Thymus (tissue), 11 donors: Measurements from ENCODE around the gene VOPP1. TPM values are rescaled to one million over a fixed set of nuclear protein-coding genes. Genes with fewer than 3 reads are reported as not detected.
A peak's percentile ranks its signal among the peaks of the same experiment; 100 is the strongest.

Source experiments
- DNase-seq, 9 donors: peaks; one replicate each; pipeline ENCODE4 v3.0.0-alpha.2; 2013; ENCODE audit warnings: low spot score in 9 of 9, low read depth in 6 of 9, missing footprints in 1 of 9
- H3K27ac ChIP-seq, 2 donors: one replicate each; pipeline ENCODE4 v1.5.1; 2013; ENCODE audit warnings: control low read depth in 1 of 2, low read depth in 1 of 2, low read length in 1 of 2, mild to moderate bottlenecking in 1 of 2, moderate library complexity in 1 of 2
- H3K27me3 ChIP-seq, 2 donors: one replicate each; pipeline ENCODE4 v1.5.1; 2013; ENCODE audit warnings: low read length in 1 of 2; ENCODE audit not compliant: control insufficient read depth in 2 of 2, insufficient read depth in 1 of 2
- H3K36me3 ChIP-seq, 2 donors: one replicate each; pipeline ENCODE4 v1.5.1; 2013; ENCODE audit warnings: low read length in 1 of 2, mild to moderate bottlenecking in 1 of 2, moderate library complexity in 1 of 2; ENCODE audit not compliant: control insufficient read depth in 2 of 2, insufficient read depth in 2 of 2
- H3K4me1 ChIP-seq, 2 donors: one replicate each; pipeline ENCODE4 v1.5.1; 2013; ENCODE audit warnings: low read length in 2 of 2; ENCODE audit not compliant: control insufficient read depth in 2 of 2, insufficient read depth in 2 of 2
- H3K4me3 ChIP-seq, 2 donors: one replicate each; pipeline ENCODE4 v1.5.1; 2013; ENCODE audit warnings: low read length in 2 of 2, control low read depth in 1 of 2, mild to moderate bottlenecking in 1 of 2
- H3K9me3 ChIP-seq, 2 donors: one replicate each; pipeline ENCODE4 v1.5.1; 2013; ENCODE audit warnings: low read length in 1 of 2, mild to moderate bottlenecking in 1 of 2; ENCODE audit not compliant: control insufficient read depth in 2 of 2, insufficient read depth in 1 of 2
- WGBS: extraction: QIAGEN DNeasy Blood & Tissue Kit; methylation state at CpG from one replicate; pipeline ENCODE4 v1.1.7; 2013; 5-methylcytosine and 5-hydroxymethylcytosine counted together
- polyA plus RNA-seq: library from polyadenylated mRNA; stranded (reverse); fragments of 200-250 nt; gene quantifications from one replicate; pipeline ENCODE4 v1.2.3, GENCODE V29; 2013
- total RNA-seq: library from RNA; stranded (reverse); fragments of 120-200 nt; gene quantifications from one replicate; pipeline ENCODE4 v1.2.4, GENCODE V29; 2013
- donor health status: healthy.

Gene VOPP1
- total and polyA plus RNA-seq, 2 donors, result 61.9 to 91.6 TPM

GRCh38 chr7:55432506-55432905 lies 139.8 kb downstream of the VOPP1 start:
- Histone ChIP-seq H3K27me3 (no peaks in the 10 kb centered on the region), H3K4me3 (no peak overlapping the region), H3K4me1 (peaks cover 45 to 64% of the 10 kb centered on the region in 2 donors), H3K27ac (peak overlapping the region; percentile 34 to 61), H3K36me3 (peaks cover 0 to 4% of the 10 kb centered on the region in 2 donors), H3K9me3 (no peaks in the 10 kb centered on the region)
- 86% methylated on average over 3 of the region's 3 CpGs for WGBS
- no peak for DNase-seq

- no peak for DNase-seq
- H3K36me3 ChIP-seq, result peaks cover 0 to 4% of the 10 kb centered on the region in 2 donors
- H3K27ac ChIP-seq, result peak overlapping the region in 1 of 2 donors; percentile 61
- H3K4me3 ChIP-seq, result no peak overlapping the region
- no peaks in the 10 kb centered on the region for H3K27me3 ChIP-seq
- peaks cover 39 to 59% of the 10 kb centered on the region in 2 donors for H3K4me1 ChIP-seq
- H3K9me3 ChIP-seq, result no peaks in the 10 kb centered on the region
- WGBS, result 69% methylated on average over 2 of the region's 2 CpGs
These were observed 140.4 kb downstream of the VOPP1 start for GRCh38 chr7:55431898-55432297.

- H3K27ac ChIP-seq, result no peak overlapping the region
- peaks cover 12 to 14% of the 10 kb centered on the region in 2 donors for H3K36me3 ChIP-seq
- H3K9me3 ChIP-seq, result no peaks in the 10 kb centered on the region
- 97% methylated on average over 11 of the region's 11 CpGs for WGBS
- DNase-seq, result no peak
- no peaks in the 10 kb centered on the region for H3K27me3 ChIP-seq
- H3K4me3 ChIP-seq, result peak overlapping the region in 1 of 2 donors; percentile 37
- peaks cover 26 to 40% of the 10 kb centered on the region in 2 donors for H3K4me1 ChIP-seq
These were observed 142.3 kb downstream of the VOPP1 start for GRCh38 chr7:55429835-55430499.

GRCh38 chr7:55427800-55428199 lies 144.5 kb downstream of the VOPP1 start:
- peaks cover 12 to 18% of the 10 kb centered on the region in 2 donors for H3K4me1 ChIP-seq
- DNase-seq, result peak in 3 of 9 donors; percentile 40 to 60 (median 46)
- H3K9me3 ChIP-seq, result no peaks in the 10 kb centered on the region
- H3K4me3 ChIP-seq, result peak overlapping the region in 1 of 2 donors; percentile 37
- H3K27ac ChIP-seq, result peak overlapping the region in 1 of 2 donors; percentile 58
- 95% methylated on average over 11 of the region's 11 CpGs for WGBS
- peaks cover 12 to 14% of the 10 kb centered on the region in 2 donors for H3K36me3 ChIP-seq
- no peaks in the 10 kb centered on the region for H3K27me3 ChIP-seq

- H3K9me3 ChIP-seq, result no peaks in the 10 kb centered on the region
- 96% methylated on average over 4 of the region's 4 CpGs for WGBS
These were observed 145.0 kb downstream of the VOPP1 start for GRCh38 chr7:55427342-55427741.

GRCh38 chr7:55426676-55427075 lies 145.6 kb downstream of the VOPP1 start:
- H3K36me3 ChIP-seq, result peaks cover 12 to 14% of the 10 kb centered on the region in 2 donors

More at GRCh38 chr7:55427342-55427741, 145.0 kb downstream of the VOPP1 start:
- peaks cover 12 to 14% of the 10 kb centered on the region in 2 donors for H3K36me3 ChIP-seq
- peak overlapping the region in 1 of 2 donors; percentile 46 for H3K27ac ChIP-seq
- H3K4me1 ChIP-seq, result peaks cover 7 to 14% of the 10 kb centered on the region in 2 donors
- H3K27me3 ChIP-seq, result no peaks in the 10 kb centered on the region
- DNase-seq, result no peak
- no peak overlapping the region for H3K4me3 ChIP-seq

GRCh38 chr7:55425141-55425752 lies 147.1 kb downstream of the VOPP1 start:
- 69% methylated on average over 11 of the region's 11 CpGs for WGBS
- no peak overlapping the region for H3K27ac ChIP-seq
- H3K36me3 ChIP-seq, result peaks cover 12 to 14% of the 10 kb centered on the region in 2 donors
- peaks cover 7 to 9% of the 10 kb centered on the region in 2 donors for H3K4me1 ChIP-seq
- DNase-seq, result no peak
- H3K27me3 ChIP-seq, result no peaks in the 10 kb centered on the region
- no peak overlapping the region for H3K4me3 ChIP-seq
- H3K9me3 ChIP-seq, result no peaks in the 10 kb centered on the region

More at GRCh38 chr7:55426676-55427075, 145.6 kb downstream of the VOPP1 start:
- WGBS, result 93% methylated on average over 12 of the region's 12 CpGs
- DNase-seq, result no peak
- Histone ChIP-seq H3K9me3 (no peaks in the 10 kb centered on the region), H3K27ac (no peak overlapping the region), H3K4me1 (peaks cover 7 to 10% of the 10 kb centered on the region in 2 donors), H3K4me3 (no peak overlapping the region), H3K27me3 (no peaks in the 10 kb centered on the region)

GRCh38 chr7:55423891-55424290 lies 148.4 kb downstream of the VOPP1 start:
- Histone ChIP-seq H3K27me3 (no peaks in the 10 kb centered on the region), H3K4me1 (peaks cover 7 to 9% of the 10 kb centered on the region in 2 donors), H3K27ac (no peak overlapping the region), H3K4me3 (no peak overlapping the region), H3K36me3 (peaks cover 10 to 12% of the 10 kb centered on the region in 2 donors), H3K9me3 (no peaks in the 10 kb centered on the region)
- no peak for DNase-seq
- WGBS, result 95% methylated on average over 5 of the region's 5 CpGs

GRCh38 chr7:55423277-55423711 lies 149.0 kb downstream of the VOPP1 start:
- H3K36me3 ChIP-seq, result peaks cover 10 to 12% of the 10 kb centered on the region in 2 donors
- H3K27ac ChIP-seq, result no peak overlapping the region
- H3K27me3 ChIP-seq, result no peaks in the 10 kb centered on the region
- peaks cover 7 to 8% of the 10 kb centered on the region in 2 donors for H3K4me1 ChIP-seq
- no peaks in the 10 kb centered on the region for H3K9me3 ChIP-seq
- no peak overlapping the region for H3K4me3 ChIP-seq
- DNase-seq, result no peak
- WGBS, result 87% methylated on average over 5 of the region's 5 CpGs
